Pancreas (tissue), 10 donors: ENCODE data around the gene LRP6. TPM values are rescaled to one million over a fixed set of nuclear protein-coding genes. Genes with fewer than 3 reads are reported as not detected.

ENCODE experiments used
- ATAC-seq, 4 donors: fragments of 200-7000 bp; cut with Tn5 transposase; one replicate each; pipeline versions ENCODE4 v1.8.0 to v1.9.1; 2020; ENCODE audit warnings: mild to moderate bottlenecking in 4 of 4, moderate library complexity in 4 of 4
- DNase-seq, 6 donors: peaks; one replicate each; pipeline ENCODE4 v3.0.0-alpha.2; 2020
- FAIRE-seq: peaks from 2 replicates; lab custom pipeline; 2012; peaks lifted over from hg19 to GRCh38; lab: Jason Lieb, UNC
- H3K27ac ChIP-seq, 4 donors: fragments of 200-600 bp; sonication (generic); 1 replicate in 3 of 4; 2 replicates in 1 of 4; pipeline versions ENCODE4 v1.5.0 to v1.8.0; 2020
- H3K27me3 ChIP-seq, 4 donors: fragments of 200-600 bp; one replicate each; pipeline ENCODE4 v1.8.0; 2021
- H3K36me3 ChIP-seq, 3 donors: fragments of 200-600 bp; sonication (generic) in 1 of 3; one replicate each; pipeline versions ENCODE4 v1.5.0 to v1.8.0; 2020 to 2021
- H3K4me1 ChIP-seq, 3 donors: fragments of 200-600 bp; one replicate each; pipeline ENCODE4 v1.8.0; 2021
- H3K4me3 ChIP-seq, 4 donors: fragments of 200-600 bp; sonication (generic) in 2 of 4; one replicate each; pipeline versions ENCODE4 v1.5.0 to v1.8.0; 2020 to 2021
- H3K9me3 ChIP-seq, 4 donors: fragments of 200-600 bp; one replicate each; pipeline ENCODE4 v1.8.0; 2021
- WGBS, 2 donors: extraction: QIAGEN DNeasy Blood & Tissue Kit; methylation state at CpG; one replicate each; pipeline ENCODE4 v1.1.7; 2013; 5-methylcytosine and 5-hydroxymethylcytosine counted together
- intact Hi-C, 3 donors: fragments of 100-400 bp; cut with DNase I; formaldehyde crosslinking; loops; one replicate each; pipeline versions ENCODE4 v1.11.1 to v1.14.2; 2022
- microRNA-seq, 2 donors: library from miRNA; unstranded; fragments of <30 nt; microRNA quantifications; one replicate each; pipeline versions ENCODE4 to v1.1.0, GENCODE V29; 2019 to 2020
- polyA plus RNA-seq, 2 donors: library from polyadenylated mRNA; stranded (reverse); fragments of 200-250 nt; gene quantifications; one replicate each; pipeline ENCODE4 v1.2.3, GENCODE V29; 2013
- total RNA-seq, 6 donors: library from RNA; stranded (reverse); fragmentation: NEBNext Ultra II Directional in 4 of 6; extraction: Animal tissue kit (Norgen Biotek cat#: 25700) in 4 of 6; gene quantifications; one replicate each; pipeline versions ENCODE4 v1.2.1 to v1.2.4, GENCODE V29; 2021 to 2023
- TF ChIP-seq, protein P1 (sequence below), 4 donors: fragments of 200-600 bp; sonication (generic) in 3 of 4; IDR thresholded peaks; one replicate each; pipeline versions ENCODE4 v1.5.0 to v1.8.0; 2021; ENCODE audit warnings: antibody characterized with exemption in 4 of 4
- donor health status: healthy with polysubstance abuse.
- donor health status: DM: no; HTN: no; CAD: no; lungs with moderate emphysema.
- donor health status: DM: no; HTN: no; CAD: no.
- donor health status: control.
- donor health status: control.
- donor health status: Bipolar disorder and iron deficiency.
- donor health status: DM: yes; HTN: yes; CAD: no.
- donor health status: DM: no; HTN: no; CAD: no.
- donor health status: DM: no; HTN: no; CAD: no.
- donor health status: DM: yes; HTN: yes; CAD: no.

LRP6 gene
- total and polyA plus RNA-seq, 8 donors: 6.1 to 28.3 (median 21.2) TPM

DNA sequence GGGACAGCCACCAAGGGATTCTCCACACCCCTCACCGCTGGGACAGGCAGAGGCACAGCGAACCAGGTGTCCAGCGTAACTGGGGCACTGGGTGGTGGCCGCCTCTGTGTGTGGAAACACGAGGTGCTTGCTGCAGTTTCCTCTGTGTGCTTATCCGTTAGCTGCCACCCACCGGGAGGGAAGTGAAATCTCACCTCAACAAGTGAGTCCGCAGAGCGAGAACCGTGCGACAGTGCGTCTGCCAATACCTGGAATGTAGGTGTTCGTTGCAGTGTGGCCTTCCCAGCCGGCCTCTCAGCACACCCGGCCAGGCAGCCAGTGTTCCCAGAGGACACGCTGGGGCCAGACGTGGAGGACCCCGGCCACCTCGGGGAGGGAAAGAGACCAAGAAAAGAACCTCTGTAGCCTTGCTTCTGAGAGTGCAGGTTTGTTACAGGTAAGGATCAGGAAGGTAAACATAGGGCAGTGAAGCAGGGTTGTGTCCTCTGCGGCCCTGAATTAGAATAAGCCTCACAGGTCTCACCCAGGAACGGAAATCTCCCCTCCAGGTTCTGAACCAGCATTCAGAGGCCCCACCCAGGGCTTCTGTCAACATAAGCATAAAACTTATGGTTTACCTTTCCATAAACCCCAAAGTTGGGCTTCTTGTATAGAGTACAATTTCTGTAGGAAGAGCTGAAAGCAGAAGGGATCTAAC lies 194.6 kb downstream of the LRP6 start:
- intact Hi-C loops: no loop called here
- TF ChIP-seq, protein P1, sequence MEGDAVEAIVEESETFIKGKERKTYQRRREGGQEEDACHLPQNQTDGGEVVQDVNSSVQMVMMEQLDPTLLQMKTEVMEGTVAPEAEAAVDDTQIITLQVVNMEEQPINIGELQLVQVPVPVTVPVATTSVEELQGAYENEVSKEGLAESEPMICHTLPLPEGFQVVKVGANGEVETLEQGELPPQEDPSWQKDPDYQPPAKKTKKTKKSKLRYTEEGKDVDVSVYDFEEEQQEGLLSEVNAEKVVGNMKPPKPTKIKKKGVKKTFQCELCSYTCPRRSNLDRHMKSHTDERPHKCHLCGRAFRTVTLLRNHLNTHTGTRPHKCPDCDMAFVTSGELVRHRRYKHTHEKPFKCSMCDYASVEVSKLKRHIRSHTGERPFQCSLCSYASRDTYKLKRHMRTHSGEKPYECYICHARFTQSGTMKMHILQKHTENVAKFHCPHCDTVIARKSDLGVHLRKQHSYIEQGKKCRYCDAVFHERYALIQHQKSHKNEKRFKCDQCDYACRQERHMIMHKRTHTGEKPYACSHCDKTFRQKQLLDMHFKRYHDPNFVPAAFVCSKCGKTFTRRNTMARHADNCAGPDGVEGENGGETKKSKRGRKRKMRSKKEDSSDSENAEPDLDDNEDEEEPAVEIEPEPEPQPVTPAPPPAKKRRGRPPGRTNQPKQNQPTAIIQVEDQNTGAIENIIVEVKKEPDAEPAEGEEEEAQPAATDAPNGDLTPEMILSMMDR (IDR thresholded peaks at IDR 0.05): no peak
- no peak for FAIRE-seq
- peak; percentile 53 to 82 (median 66) for DNase-seq
- Histone ChIP-seq H3K9me3 (no peaks in the 10 kb centered on the region), H3K4me1 (peaks cover 0 to 5% (median 0%) of the 10 kb centered on the region in 3 donors), H3K27me3 (no peaks in the 10 kb centered on the region), H3K36me3 (no peaks in the 10 kb centered on the region), H3K27ac (peak overlapping the region; percentile 10 to 78 (median 50)), H3K4me3 (peak overlapping the region in 3 of 4 donors; percentile 4 to 32 (median 27))
- peak; percentile 70 to 80 (median 77) for ATAC-seq
- 28 to 29% methylated on average over 21 of the region's 21 CpGs for WGBS, 2 donors

DNA sequence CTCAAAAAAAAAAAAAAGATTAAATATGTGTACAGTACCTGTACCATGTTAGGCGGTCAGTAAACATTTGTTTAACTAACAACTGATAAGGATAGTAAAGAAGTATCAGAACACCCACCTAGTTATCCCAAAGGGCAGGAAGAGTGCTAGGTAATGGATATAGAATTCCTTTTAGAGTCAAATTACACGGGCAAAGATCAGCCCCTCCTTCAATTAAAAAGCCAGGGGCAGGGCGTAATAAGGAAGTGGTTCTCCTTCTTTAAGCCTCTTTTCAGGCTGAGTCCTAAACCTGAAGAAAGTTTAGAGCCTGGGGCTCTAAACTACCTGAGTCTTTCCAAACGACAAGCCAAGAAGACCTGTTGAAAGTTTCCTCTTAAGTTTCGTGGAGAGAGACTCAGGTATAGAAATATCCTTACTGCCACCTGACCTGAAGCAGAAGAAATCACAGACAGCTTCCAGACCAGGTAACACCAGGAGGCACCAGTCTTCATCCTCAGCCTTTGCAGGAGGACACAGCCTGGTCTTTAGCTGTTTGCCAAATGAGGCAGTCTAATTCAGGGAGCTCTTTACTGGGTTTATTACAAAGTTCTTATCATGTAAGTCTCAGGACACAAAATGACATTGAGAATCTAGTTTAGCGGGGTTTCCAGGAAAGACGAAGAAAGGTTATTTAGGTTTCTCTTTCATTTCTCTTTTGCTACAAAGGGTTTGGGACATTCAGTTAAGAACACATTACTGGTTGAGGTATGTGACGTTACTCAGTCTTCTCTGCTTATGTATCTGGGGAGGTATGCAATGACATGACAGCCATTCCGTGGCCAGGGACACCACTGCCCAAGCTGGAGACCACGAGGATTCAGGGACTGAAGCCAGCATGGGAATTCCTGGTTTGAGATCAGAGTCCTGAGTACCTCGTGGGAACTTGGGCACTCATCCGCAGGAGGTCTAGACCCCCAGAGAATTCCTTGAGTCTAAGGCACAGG lies 195.9 kb downstream of the LRP6 start, which contains the start of gene BCL2L14:
BCL2L14 (plus strand) TSS at position 266 of the 983 bp plus-strand sequence. CDS start 8,367 bp downstream, outside the sequence.
- DNase-seq: peak in 2 of 6 donors; percentile 24 to 40
- Histone ChIP-seq H3K27me3 (no peaks in the 10 kb centered on the region), H3K4me3 (peak within 1 kb of the TSS in 3 of 4 donors; percentile 4 to 32 (median 27)), H3K27ac (peak within 1 kb of the TSS; percentile 16 to 78 (median 50)), H3K36me3 (no peaks in the 10 kb centered on the region), H3K4me1 (peaks cover 0 to 5% (median 0%) of the 10 kb centered on the region in 3 donors), H3K9me3 (no peaks in the 10 kb centered on the region)
- 26% methylated on average over 12 of the region's 12 CpGs for WGBS, 2 donors
- TF ChIP-seq, protein P1 (IDR thresholded peaks at IDR 0.05): no peak
- FAIRE-seq: peak; percentile 49
- peak; percentile 64 to 80 (median 76) for ATAC-seq
- intact Hi-C loops: no loop called here

DNA sequence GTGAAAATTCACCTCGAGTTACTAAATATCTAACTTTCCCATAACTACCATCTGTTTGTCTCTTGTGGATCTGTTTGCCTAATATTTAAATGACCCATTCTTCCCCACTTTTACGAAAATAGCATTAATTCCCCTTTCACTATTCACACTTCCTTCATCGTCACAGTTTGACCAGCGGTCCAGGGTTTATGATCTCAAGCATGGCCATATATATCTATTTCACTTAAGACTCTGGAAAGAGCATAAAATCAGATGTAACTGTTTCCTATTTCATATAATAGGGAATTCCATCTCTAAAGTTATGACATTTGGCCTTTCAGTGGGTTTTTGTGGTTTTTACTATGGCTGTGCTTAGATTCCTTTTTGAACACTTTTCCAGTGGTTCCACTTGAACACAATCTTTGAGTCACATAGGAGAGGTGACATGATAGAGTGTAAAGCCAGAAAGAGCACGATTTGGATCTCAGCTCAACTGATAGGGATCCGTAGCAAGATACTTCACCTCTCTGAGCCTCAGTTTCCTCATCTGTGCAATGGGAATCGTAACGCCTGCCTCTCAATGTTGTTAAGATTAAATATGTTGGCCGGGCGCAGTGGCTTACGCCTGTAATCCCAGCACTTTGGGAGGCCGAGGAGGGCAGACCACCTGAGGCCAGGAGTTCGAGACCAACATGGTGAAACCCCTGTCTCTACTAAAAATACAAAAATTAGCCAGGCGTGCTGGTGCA lies 196.9 kb downstream of the LRP6 start:
- Histone ChIP-seq H3K27me3 (no peaks in the 10 kb centered on the region), H3K9me3 (no peaks in the 10 kb centered on the region), H3K4me3 (peak overlapping the region in 2 of 4 donors; percentile 27 to 32), H3K4me1 (peaks cover 0 to 5% (median 0%) of the 10 kb centered on the region in 3 donors), H3K27ac (peak overlapping the region in 2 of 4 donors; percentile 73 to 78), H3K36me3 (no peaks in the 10 kb centered on the region)
- intact Hi-C loops: no loop called here
- DNase-seq (no peak), FAIRE-seq (no peak), ATAC-seq (no peak)
- 57 to 69% methylated on average over 14 of the region's 14 CpGs for WGBS, 2 donors
- TF ChIP-seq, protein P1 (IDR thresholded peaks at IDR 0.05): no peak

DNA sequence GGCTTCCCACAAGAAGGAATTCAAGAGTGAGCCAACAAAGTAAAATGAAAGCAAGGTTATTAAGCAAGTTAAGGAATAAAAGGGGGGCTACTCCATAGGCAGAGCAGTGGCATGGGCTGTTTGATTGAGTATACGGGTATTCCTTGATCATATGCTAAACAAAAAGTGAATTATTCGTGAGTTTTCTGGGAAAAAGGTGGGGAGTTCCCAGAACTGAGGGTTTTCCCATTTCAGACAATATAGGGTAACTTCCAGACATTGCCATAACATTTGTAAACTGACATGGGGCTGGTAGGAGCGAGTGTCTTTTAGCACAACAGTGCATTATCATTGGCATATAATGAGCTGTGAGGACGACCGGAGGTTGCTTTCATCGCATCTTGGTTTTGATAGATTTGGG lies 198.1 kb downstream of the LRP6 start:
- TF ChIP-seq, protein P1 (IDR thresholded peaks at IDR 0.05): no peak
- 94% methylated on average over 6 of the region's 6 CpGs for WGBS, 2 donors
- DNase-seq: no peak
- no peak for ATAC-seq
- intact Hi-C loops: no loop called here
- no peak for FAIRE-seq
- Histone ChIP-seq H3K4me3 (no peak overlapping the region), H3K27ac (no peak overlapping the region), H3K36me3 (no peaks in the 10 kb centered on the region), H3K9me3 (no peaks in the 10 kb centered on the region), H3K4me1 (peaks cover 0 to 5% (median 0%) of the 10 kb centered on the region in 3 donors), H3K27me3 (no peaks in the 10 kb centered on the region)

Small RNA genes lying within 50 kb of the gene (microRNA-seq; reads per million reads assigned to microRNA genes)
- gene MIR1244-4: 0 reads per million in 2 donors

Other genes starting within 250 kb of the LRP6 start
- gene BCL2L14, start 196.1 kb downstream of the LRP6 start, total RNA-seq: 1 to 10 TPM; 3.7 to 5.4 (median 4.6) TPM
- gene BCL2L14, start 196.1 kb downstream of the LRP6 start, polyA plus RNA-seq: 1 to 10 TPM; 2.0 to 2.2 TPM
- 10 to 100 TPM; 15.7 to 21.6 (median 18.0) TPM for gene MANSC1, start 83.2 kb upstream of the LRP6 start, total RNA-seq
- gene MANSC1, start 83.2 kb upstream of the LRP6 start, polyA plus RNA-seq: 10 to 100 TPM in 1 of 2 donors, 1 to 10 TPM in 1; 7.0 to 13.7 TPM
- 10 to 100 TPM in 2 of 6 donors, 1 to 10 TPM in 4; 7.4 to 10.9 (median 9.1) TPM for gene BORCS5, start 90.0 kb upstream of the LRP6 start, total RNA-seq
- gene BORCS5, start 90.0 kb upstream of the LRP6 start, polyA plus RNA-seq: 1 to 10 TPM; 3.7 to 5.6 TPM